Kidney glomerular epithelial cell (primary cell): ENCODE data around the gene CNTFR.

ENCODE experiments used
- DNase-seq: peaks from one replicate; lab custom pipeline; 2025; lab: John Stamatoyannopoulos, UW

CNTFR gene

DNA sequence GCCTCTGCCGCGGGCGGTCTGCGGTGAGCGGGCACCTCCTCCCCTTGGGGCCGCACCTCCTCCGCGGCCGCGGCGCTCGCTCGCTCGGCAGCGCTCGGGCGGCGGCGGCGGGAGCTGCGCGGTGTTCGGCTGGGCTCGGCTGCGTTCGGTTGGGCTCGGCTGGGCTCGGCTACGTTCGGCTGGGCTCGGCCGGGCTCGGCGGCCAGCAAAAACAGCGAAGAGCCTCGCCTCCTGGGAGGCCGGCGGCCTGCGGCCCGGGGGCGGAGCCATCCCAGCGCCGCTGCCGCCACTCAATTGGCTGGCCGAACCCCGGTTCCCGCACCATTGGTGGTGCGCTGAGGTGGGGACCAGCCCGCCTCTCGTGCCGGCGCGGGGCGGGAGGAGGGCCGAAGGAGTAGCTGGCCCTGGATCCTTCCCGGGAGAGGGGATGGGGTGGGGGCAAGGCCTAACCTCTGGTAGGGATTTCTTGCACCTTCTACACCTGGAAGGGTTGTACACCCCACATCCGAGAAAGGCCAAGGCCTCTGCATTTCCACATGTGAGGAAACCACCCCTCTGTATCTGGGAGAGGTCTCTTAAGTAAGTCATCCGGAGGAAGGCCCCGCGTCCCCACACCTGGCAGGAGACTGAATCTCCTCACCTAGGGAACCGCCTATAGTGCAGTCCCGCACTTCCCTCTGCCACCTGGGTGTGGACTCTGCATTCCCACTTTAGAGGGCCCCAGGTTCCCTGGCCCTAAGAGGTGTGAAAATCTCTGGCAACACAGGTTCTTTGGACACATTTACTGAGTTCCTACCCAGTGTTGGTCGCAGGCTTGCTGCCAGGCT is 66.3 kb downstream of the CNTFR start, which contains the start of gene ENHO:
ENHO (minus strand) TSS at position 20 of the 827 bp plus-strand sequence. CDS start 1,295 bp downstream, outside the sequence.
- peak; percentile 73 for DNase-seq

DNA sequence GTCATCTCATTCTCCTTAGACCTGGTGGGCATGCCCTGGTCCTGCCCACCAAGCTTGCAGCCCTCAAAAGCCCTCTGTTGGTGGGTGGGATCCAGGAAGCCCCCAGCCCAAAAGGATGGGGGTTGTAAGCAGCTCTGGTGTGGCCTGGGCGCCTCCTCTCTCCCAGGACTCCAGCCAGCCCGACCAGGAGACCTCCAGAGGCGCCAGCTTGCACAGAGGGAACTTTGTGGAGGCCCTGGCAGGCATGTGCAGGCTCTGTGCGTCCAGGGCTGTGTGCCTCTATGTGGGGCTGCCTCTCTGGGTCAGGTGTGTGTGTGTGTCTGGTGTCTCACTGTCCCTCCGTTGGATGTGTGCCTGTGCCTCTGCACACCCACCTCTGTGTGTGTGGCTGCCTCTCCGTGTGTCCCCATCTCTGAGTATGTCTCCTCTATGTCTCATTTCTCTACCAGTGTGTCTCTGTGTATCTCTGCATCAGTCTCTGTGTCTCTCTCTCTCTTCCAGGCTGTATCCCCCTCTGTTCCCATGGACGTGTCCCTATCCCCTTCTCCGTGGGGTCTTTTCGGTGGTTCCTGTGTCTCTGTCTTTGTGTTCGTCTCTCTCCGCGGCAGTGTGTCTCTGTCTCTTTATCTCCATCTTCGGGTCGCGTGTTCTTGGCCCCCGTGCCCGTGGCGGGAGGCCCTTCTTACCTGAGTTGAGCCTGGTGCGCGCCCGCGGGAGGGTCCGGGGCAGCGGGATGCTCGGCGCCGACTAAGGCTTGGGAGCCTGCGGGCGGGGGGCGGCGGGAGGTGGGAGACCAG is 67.2 kb downstream of the CNTFR start:
- no peak for DNase-seq

DNA sequence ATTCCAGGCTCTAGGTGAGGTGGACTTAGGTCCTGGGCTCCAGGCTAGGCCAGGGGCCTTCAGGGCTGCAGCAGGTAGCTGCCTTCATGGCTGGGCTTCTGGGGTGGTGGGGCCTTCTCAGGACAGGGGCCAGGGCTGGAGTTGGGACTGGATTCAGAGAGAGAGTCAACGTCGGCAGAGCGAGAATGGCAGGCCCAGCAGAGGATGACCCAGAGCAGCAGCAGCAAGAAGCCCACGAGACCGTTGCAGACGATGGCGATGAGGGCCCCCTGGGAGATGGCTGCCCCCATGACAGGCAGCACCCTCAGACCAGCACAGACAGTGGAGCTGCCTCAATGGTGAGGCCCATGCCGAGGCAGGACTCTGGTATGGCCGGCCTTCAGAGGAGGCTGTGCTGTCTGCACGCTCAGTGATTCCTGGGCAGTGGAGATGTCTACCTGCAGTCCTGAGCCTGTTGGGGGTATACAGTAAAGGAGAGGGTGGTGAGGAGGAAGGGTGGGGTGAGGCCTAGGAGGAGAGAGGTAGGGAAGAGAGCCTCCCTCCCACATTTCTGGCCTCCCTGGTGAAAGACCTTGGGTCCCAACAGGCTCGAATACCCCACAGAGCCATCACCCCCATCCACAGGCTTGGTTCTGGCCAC is 68.0 kb downstream of the CNTFR start:
- DNase-seq, result no peak

DNA sequence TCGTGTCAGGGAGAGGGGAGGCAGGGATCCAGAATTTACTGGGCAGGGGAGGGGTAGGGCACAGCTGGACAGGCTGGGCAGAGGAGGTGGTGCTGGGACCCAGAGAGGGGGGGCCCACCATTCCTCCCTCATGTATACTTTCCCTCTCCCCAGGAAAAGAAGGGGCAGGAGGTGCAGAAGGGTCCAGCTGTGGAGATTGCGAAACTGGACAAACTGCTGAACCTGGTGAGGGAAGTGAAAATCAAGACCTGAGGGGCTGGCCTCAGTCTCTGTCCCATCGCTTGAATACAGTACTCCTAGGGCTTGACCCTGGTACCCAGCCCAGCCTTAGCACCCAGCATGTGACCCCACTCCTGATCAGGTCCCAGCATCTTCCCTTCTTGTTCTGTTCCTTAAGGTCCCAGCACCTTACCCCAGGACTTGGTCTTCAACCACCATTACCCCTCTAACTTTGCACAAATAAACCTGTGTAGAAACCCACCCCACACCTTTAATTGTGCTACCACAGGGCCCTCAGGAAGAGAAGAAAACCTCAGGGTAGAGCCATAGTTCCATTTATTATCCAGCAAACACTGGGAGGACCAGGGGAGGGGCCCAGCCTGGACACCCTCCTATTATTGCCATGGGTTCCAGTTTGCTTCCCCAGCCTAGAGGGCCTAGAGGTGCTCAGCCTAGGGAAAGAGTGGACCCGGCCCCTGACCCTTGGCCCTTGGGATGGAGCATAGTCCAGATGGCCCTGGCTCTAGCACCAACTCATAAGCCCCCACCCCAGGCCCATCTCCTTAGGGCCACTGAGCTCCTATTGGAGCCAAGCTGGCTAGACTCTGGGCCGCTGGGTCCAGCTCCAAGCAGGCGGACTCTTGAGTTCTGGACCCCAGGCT is 68.8 kb downstream of the CNTFR start:
- no peak for DNase-seq

DNA sequence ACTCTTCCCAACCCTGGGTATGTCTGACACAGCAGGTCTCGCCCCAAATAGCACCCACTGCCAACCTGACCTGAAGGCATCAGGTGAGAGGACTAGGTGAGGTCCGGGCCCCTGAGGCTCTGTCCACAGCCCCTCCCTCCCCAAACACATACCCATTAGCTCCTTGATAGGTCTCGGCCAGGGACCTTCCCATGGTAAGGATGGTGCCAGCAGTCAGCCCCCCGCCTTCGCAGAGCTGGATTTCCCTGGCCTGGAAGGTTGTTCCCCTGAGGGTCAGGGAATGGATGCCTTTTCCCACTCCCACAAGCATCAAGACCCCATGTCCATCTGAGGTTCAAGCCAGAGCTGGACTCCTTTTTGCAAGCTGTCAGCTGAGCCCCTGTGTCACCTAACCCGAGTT is 69.4 kb downstream of the CNTFR start:
- no peak for DNase-seq

DNA sequence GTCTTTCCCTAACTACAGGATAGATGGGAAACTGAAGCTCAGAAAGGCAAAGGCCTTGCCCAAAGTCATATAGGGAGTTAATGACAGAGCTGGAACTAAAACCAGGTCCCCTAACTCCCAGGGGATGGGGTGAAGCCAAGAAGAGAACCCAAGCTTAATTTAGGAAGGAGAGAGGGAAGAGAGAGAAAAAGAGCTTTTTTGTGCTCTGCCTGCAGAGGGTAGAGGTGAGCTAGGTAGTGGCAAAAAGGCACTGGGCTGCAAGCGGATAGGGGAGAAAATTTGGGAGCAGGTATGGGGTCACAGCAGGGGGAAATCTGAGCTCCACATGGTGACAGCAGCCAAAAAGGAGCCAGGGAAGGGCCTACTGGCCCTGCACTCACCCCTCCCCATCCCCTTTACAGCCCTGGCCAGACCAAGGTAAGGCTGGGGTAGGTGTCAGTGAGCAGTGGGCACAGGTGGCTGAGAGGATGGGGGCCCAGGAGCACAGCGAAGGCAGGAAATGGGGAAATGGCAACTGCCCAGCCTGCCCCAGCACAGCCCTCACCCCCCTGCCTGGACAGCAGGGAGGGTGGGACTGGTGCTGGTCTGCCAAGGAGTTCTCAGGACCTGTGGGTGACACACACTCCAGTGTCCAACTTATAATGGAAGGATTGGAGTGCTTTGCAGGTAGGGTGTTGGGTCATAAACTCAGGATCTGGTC is 70.1 kb downstream of the CNTFR start:
- no peak for DNase-seq

DNA sequence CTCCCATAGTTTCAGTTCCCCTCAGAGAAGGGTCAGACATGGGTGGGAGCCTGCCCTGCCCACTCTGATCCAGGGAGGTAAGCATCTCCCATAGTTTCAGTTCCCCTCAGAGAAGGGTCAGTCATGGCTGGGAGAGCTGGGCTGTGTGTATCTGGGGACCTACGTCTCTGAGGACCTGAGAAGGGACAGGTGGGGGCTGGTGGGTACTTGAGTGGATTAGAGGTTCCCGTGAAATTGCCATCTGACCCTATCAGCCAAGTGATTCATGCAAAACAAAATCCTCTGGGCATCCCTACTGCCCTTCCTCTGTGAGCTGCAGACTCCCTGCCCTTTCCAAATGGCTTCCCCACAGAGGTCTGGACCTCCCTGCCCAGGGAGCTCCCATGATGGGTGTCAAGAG is 70.6 kb downstream of the CNTFR start:
- no peak for DNase-seq

DNA sequence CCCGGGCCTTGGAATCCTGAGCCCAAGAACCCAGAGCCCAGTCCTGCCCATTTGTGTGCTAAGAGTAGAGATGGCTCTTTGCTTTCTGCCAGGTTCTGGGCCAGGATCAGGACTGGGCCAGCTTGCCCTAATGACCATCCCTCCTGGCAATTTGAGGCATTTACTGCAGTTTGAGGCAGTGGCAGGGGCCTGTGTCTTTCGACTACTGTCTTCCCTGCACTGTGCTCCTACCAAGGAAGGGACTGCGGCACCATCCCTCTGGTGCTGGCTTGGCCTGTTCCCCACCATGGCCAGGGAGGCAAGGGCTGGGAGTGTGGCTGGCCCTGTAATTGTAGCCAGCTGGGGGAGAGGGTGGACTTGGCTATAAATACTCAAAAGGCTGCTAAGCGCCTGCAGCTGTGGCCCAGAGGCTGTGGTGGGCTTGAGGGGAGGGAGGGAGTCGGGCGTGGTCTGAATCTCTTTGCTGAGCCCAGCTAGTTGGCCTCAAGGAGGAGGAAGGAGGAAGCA is 71.4 kb downstream of the CNTFR start:
- no peak for DNase-seq

DNA sequence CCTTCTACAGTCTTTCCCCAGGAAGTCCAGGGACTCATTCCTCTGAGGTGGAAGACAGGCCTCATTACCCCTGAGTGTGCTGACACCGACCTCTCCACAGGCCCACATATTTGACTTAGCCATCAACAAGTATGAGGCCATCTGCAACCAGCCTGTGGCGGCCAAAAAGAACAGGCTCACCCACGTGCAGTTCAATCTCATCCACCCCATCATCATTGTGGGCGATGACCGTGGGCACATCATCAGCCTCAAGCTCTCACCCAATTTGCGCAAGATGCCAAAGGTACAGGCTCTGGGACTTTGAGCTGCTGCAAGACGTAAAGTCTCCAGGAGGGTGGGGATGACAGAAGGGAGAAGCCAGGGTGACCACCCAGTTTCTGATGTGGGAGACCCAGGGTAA is 72.3 kb downstream of the CNTFR start:
- no peak for DNase-seq

DNA sequence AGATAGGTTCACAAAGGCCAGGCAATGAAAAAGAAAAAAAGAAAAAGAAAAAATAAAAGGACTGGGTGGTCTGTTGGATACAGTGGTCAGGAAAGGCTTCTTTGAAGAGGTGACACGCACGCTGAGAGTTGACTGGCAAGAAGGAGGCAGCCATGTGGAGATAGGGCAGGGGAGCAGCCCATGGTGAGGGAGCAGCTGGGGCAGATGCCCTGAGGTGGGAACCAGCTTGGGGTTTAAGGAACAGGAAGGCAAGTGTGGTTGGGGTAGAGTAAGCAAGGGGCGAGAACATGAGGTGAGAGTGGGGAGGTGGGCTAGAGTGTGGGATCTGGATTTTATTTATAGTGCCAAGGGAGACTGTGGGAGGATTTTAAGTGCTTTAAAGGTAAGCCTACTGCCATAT is 73.6 kb downstream of the CNTFR start:
- no peak for DNase-seq

DNA sequence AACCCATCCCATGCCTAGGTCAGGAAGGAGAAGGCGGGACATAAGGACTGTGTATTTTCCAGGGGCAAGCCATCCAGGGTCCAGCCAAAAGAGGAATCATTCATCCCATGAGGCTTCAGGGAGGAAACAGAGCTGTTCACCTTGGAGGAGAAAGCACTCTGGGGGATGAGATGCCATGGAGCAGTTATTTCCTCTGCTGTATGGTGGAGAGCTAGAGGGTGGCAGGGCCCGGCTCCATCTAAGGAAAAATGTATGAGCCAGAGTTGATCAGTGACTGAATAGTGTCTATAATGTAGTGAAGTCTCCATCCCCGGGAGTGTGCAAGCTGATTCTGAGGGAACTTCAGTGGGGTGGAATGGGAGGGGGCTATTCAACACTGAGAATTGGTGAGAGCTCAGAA is 74.7 kb downstream of the CNTFR start:
- no peak for DNase-seq

DNA sequence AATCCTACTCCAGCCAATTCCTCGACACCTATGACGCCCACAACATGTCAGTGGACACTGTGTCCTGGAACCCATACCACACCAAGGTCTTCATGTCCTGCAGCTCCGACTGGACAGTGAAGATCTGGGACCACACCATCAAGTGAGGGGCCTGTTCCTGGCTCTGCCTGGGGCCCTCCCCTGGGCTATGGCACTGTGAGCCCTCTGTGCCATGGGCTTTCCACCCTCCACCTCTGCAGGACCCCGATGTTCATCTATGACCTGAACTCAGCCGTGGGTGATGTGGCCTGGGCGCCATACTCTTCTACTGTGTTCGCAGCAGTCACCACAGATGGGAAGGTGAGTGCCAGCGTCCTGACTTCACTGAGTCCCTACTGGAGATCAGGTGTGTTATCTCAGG is 75.1 kb downstream of the CNTFR start:
- DNase-seq, result no peak

DNA sequence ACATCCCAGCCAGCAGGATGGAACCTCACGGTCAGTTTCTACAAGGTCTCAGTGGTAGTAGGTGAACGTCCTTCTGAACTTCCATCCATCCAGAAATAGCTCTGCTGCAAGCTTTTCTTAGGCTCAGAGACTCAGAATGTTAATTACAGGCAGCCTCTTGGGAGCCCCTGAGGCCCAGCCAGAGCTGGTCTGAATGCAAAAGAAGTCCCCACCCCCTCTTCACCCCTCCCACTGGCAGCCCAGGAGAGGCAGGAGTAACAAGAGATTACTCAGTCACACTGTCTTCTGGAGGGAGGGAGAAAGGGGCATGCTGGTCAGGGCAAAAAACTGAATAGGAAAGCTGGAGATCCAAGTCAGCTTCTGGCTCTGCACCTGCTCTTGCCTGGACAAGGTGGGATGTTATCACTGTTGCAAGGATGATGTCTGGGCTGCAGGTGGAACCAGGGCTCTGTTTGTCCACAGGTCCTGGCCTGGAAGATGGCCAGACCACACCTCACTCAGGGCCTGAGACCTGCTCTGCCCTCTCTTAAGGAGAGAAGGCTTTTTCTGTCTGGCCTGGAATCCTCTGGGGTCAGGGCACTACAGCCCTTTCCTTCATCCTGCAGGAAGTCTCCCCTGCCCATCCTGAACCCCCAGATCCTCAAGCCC is 75.8 kb downstream of the CNTFR start:
- DNase-seq, result no peak

DNA sequence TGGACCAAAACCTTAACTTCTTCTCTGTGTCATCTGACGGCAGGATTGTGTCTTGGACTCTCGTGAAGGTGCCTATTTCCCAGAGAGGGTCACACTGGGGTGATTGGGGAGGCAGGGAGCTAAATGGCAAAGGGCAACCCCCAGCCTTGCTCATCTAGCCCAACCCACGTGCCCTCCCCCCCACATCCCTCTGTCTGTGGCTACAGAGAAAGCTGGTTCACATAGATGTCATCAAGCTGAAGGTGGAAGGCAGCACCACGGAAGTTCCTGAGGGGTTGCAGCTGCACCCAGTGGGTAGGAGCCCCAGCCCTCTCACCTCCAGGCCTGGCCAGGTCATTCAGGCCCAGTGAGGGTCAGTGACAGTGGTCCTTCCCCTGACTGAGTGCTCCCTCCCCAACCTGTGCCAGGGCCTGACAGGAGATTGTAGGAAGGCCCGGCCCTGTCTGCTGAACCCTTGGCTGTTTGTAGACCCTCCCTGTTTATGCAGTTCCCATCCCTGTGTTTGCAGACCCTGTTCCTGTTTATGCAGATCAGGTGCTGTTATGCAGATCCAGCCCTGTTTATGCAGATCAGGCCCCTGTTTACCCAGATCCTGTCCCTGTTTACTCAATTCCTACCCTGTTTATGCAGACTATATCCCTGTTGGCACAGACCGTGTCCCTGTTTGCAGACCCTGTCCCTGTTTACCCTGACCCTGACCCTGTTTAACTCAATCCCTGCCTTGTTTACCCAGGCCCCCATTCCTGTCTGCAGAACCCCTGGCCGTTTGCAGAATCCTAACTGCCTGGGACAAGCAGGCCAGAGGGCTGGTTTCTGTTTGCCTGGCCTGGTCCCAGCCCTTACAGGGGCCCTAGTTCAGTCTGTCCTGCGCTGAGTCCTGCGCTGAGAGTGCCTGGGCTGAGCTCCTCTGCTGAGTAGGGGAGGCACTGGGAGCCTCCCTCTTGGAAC is 77.1 kb downstream of the CNTFR start:
- no peak for DNase-seq

DNA sequence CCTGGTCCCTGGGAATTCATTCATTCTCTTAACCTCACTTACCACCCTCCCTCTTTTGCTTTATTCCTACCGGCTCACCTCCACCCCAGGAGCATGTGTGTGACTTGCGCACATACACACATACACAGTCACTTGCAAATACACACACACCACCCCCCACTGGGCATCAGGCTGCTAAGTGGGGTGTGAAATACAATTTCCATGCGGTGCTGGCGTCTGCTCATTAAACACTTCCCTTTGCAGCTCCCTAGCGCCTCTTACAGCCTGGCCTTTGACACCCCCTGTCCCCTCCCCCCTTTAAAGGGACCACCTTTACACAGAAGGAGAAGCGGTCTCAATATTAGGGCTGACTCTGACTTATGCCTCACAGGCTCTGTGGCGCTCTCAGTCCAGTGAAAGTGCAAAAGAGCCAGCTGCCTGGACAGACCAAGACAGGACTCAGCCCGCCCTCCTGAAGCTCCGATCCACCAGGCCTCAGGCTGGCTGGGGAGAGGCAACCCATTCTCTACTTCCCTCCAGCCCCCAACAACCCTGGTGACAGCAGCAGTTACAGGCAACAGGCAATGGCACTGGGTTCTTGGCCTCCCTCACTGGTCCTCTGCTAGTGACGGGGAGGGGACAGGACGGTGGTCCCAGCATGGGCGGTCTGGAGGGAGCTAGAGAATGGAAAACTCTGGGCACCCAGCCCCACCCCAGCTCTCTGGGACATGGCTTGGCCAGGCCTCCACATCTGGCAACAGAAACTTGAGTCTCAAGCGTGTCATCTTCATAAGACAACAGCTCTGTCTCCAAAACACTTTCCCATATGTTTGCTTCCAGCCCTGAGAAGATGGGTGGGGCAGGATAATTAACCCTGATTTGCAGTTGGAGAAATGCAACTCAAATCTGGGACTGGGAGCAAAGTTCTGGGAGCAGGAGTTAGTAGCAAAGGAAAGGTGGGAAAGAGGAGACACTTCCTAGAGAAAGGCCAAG is 78.7 kb downstream of the CNTFR start:
- no peak for DNase-seq

DNA sequence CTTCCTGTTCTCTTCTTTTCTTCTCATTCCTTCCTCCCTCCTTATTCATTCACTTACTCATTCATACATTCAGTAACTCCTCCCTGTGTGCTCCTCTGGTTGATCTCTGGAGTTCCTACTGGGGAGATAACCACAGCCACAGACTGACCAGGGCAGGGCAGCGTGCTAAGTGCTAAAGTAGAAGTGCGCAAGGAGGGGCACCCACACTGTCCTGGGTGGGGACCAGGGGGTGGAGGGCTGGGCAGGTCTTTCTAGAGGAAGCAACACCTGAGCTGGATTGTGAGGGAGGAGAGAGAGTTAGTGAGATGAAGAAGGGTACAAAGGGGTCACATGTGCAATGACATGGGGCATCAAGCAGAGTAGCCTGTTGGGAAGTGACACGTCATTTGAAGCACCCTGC is 80.6 kb downstream of the CNTFR start:
- no peak for DNase-seq

DNA sequence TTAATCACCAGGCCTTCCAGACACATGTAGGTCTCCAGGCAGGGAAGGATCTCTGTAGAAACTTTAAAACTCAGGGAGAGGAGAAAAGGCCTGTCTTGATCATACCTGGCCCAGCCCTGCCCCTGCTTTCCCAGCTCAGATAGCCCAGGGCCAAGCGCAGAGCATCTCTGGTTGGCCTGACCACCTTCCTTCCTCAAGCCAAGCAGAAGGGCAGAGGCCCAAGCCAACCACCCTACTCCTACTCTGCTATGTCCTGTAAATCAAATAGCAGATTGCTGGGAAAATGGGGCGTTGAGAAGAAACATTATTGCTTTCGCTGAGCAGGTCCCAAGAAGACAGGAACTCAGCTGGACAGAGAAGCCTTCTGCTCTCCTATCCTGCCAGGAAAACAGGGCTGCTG is 81.1 kb downstream of the CNTFR start:
- no peak for DNase-seq

DNA sequence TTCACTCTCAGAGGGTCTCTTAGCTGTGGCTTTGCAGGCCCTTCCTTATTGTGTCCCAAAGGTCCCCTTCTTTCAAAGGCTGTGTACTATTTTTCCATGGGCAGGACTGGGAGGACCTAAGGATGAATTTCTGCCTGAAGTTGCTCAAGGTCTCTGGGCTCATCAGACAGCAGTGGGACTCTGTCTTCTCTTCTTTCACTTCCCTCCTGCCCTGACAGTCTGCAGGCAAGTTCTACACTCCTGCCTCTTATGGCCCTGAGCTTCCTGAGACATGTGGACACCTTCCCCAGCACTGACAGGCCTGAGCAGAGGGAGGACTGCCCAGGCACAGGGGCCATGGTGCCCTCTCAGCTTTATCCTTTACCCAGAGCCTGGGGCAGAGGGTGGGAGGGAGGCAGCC is 81.6 kb downstream of the CNTFR start:
- DNase-seq, result no peak
